Activated CD8-positive, alpha-beta memory T cell treated with anti-CD3 and anti-CD28 coated beads for 48 hours (primary cell): Measurements from ENCODE around the gene ACE.

Experiments
- DNase-seq, 3 experiments: peaks; one replicate each; pipeline ENCODE4 v3.0.0-alpha.2; 2020; ENCODE audit warnings: low read depth in 2 of 3, low spot score in 2 of 3

The ACE gene

GRCh38 chr17:63474586-63475460 lies 2.0 kb upstream of the ACE start:
- DNase-seq: no peak

DNA sequence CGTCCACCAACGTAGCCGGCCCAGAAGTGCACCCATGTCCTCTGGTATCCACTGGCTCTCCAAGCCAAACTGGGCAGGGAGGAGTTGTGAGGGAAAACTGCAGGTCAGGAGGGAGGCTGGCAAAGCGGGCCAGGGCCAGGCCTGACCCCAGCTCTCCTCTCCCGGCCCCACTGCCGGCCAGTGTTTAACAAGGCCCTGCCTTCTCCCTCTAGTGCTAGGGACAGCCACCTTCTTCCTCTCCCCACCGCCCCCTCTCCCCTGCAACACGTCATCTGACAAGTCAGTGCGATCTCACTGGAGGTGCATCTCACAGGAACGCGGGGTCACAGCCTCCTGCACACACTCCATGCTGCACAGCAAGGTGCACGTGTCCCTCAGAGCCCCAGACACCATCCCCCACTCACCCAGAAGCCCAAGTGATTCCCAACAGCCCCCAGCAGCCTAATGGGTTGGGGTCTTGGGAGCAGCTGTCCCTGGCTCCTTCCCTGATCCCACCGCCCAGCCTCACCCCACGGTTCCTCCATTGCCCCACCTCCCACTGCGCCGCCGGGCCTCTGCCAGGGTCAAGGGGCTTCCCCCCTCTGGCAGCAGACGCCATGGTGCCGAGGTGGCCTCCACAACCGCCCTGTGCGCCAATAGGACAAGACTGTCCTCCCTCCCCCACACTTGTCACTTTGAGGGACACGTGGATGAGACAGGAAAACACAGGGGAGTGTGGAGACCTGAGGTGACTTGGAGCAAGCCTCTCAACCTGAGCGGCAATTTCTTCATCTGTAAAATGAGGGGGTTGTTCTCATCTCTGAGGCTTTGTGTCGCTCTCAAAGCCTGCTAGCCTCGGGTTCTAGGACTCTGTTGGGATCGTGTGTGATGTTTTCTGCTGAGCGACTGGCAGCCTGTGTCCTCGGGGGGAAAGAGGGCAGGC lies 1.1 kb upstream of the ACE start:
- no peak for DNase-seq

- DNase-seq: no peak
Measured at GRCh38 chr17:63476459-63476853, 405 bp upstream of the ACE start.

DNA sequence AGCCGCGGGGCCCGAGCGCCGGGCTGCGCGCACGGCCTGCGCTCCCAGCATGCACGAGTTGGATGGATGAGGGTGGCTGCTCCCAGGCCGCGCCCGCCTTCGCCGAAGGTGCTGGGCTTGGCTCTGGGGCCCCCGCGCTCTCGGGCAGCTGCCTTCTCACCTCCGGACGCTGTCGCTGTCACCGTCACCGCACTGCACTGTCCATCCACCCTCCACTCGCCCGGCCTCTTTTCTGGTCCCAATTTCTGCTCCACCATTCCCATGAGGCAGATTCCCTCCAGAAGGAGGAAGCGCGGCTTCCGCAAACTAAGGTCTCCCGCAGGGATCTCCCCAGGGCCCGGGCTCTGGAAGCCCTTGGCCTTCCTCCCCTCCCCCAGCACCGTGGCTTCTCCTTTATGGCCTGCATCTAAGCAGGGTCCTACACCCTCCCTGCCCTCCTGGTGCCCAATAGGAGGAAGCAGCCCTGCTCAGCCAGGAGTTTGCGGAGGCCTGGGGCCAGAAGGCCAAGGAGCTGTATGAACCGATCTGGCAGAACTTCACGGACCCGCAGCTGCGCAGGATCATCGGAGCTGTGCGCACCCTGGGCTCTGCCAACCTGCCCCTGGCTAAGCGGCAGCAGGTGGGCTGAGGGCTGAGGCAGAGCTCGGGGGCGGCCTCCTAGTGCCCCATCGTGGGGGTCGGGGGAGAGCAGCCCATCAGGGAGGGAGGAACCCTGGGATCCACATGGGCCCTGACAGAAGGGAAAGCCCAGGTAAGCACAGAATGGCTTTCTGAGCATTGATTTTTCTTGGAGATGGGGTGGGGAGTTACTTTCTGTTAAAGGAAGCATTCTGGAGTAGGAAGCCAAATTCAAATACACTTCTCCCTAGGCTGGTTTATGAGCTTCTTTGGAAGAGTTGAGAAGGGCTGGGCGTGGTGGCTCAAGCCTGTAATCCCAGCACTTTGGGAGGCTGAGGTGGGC lies 899 bp downstream of the ACE start:
- DNase-seq: no peak

DNA sequence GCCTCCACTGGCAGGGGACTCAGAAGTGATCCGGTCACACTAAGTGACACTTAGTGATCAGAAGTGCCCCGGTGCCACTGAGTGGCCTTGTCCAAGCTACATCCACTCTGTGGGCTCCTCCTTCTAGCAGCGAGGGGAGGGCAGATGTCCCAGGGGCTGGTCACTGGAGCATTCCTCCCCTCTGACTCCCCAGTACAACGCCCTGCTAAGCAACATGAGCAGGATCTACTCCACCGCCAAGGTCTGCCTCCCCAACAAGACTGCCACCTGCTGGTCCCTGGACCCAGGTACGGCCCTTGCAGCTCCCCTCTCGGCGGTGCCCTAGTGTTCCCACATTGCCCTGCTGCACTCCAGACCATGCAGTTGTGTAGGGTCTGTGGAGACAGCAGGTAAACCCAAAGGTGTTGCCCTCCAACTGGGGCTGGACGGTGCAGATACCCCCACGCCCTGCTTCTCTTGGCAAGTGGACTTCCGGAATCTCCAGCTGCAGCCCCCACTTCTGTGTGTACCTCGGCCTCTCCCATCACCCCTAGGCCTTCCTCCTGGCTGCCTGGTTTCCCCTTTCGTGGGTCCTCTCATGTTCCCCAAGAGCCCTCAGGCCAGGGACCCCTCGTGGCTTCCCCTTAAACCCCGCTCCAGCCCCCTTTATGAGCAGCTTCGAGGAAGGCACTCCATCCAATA lies 2.1 kb downstream of the ACE start:
- peak; percentile 39 to 48 (median 45) for DNase-seq

- no peak for DNase-seq
Measured at GRCh38 chr17:63479495-63480184, 2.8 kb downstream of the ACE start.

DNA sequence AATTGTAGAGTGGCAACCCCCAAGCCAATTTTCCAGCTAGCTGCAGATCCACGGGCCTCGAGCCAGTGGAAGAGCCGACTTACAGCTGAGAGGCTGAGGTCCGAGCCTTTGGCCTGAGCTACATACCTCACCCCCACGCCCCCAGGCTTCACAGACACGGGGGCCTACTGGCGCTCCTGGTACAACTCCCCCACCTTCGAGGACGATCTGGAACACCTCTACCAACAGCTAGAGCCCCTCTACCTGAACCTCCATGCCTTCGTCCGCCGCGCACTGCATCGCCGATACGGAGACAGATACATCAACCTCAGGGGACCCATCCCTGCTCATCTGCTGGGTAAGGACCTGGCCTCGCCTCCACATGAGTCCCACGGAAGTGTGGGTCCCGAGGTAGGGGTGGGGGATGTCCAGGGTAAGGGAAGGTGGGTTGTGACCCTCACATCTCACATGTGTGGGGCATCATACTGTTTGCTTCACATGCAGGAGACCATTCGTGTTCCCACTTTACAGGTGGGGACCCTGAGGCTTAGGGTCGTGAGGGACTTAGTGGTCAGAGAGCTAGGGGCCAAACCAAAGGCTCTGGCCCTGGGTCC lies 3.4 kb downstream of the ACE start:
- no peak for DNase-seq

- DNase-seq: no peak
Measured at GRCh38 chr17:63480826-63481487, 4.1 kb downstream of the ACE start.

DNA sequence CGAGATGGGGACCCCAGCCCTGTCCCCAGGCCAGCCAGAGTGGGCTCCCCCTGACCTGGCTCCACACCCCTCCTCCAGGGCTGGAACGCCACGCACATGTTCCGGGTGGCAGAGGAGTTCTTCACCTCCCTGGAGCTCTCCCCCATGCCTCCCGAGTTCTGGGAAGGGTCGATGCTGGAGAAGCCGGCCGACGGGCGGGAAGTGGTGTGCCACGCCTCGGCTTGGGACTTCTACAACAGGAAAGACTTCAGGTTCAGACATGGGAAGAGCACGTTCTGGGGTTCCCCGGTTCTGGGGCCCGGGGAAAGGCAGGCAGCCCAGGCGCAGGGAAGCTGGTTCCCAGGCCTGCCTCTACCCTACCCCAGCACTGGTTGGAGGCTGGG lies 4.6 kb downstream of the ACE start:
- DNase-seq: no peak

GRCh38 chr17:63482509-63482908 lies 5.6 kb downstream of the ACE start:
- no peak for DNase-seq

GRCh38 chr17:63483038-63483437 lies 6.2 kb downstream of the ACE start:
- DNase-seq: no peak

DNA sequence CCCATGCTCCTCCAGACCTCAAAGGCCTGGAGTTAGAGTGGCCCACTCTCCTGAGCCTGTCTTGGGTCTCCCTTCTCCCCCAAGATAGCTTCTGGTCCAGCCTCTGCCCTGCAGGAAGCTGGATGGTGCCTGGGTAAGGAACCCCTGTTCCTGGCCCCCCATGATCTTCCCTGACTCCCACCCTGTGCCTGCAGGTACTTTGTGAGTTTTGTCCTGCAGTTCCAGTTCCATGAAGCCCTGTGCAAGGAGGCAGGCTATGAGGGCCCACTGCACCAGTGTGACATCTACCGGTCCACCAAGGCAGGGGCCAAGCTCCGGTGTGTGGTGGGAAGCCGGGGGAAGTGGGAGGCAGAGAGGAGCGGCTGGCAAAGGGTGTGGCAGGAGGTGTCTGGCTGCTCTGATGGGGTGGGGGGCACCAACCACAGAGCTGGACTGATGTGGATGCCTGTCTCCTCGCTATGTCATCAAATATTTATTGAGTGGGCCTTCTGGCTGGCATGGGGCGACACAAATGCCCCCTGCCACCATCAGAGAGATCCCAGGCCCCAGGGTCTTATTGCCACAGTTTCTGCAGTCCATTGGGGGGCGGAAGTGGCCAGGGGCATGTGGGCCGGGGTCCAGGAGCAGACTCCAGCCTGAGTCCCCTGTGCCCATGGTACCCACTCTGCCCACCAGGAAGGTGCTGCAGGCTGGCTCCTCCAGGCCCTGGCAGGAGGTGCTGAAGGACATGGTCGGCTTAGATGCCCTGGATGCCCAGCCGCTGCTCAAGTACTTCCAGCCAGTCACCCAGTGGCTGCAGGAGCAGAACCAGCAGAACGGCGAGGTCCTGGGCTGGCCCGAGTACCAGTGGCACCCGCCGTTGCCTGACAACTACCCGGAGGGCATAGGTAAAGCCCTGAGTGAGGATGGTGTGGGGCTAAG lies 7.1 kb downstream of the ACE start:
- DNase-seq: no peak

GRCh38 chr17:63486317-63487013 lies 9.6 kb downstream of the ACE start:
- no peak for DNase-seq

GRCh38 chr17:63487014-63487339 lies 10.1 kb downstream of the ACE start:
- no peak for DNase-seq

GRCh38 chr17:63488851-63489250 lies 12.0 kb downstream of the ACE start:
- no peak for DNase-seq

GRCh38 chr17:63489291-63489690 lies 12.4 kb downstream of the ACE start:
- no peak for DNase-seq

GRCh38 chr17:63490329-63490728 lies 13.5 kb downstream of the ACE start:
- no peak for DNase-seq
